GM23338 (cell line): Measurements from ENCODE around the gene DCST1. TPM values are rescaled to one million over a fixed set of nuclear protein-coding genes. Genes with fewer than 3 reads are reported as not detected.

ENCODE experiments used
- ATAC-seq: fragments of 200-7000 bp; cut with Tn5 transposase; 3 replicates; pipeline ENCODE4 v1.9.1; 2020
- DNase-seq: peaks from one replicate; pipeline ENCODE4 v3.0.0-alpha.2; 2015; ENCODE audit warnings: low spot score
- H2AFZ ChIP-seq: fragments of 200-600 bp; sonication (generic); 2 replicates; pipeline ENCODE4 v1.8.0; 2016; ENCODE audit warnings: antibody characterized with exemption, mild to moderate bottlenecking, moderate library complexity
- H3F3A ChIP-seq: fragments of 200-600 bp; sonication (generic); replicated peaks from 2 replicates; pipeline ENCODE4 v1.8.0; 2017; ENCODE audit warnings: antibody characterized with exemption, mixed run types, low read depth
- H3K27ac ChIP-seq: fragments of 200-600 bp; sonication (generic); 2 replicates; pipeline ENCODE4 v1.6.1; 2016; ENCODE audit warnings: low read depth
- H3K27me3 ChIP-seq: fragments of 200-600 bp; sonication (generic); 2 replicates; pipeline ENCODE4 v1.8.0; 2016; ENCODE audit warnings: mild to moderate bottlenecking, mixed run types, moderate library complexity; ENCODE audit not compliant: insufficient read depth
- H3K36me3 ChIP-seq: fragments of 200-600 bp; sonication (generic); 2 replicates; pipeline ENCODE4 v1.8.0; 2016; ENCODE audit warnings: mild to moderate bottlenecking; ENCODE audit not compliant: insufficient read depth
- H3K4me1 ChIP-seq: fragments of 200-600 bp; sonication (generic); 2 replicates; pipeline ENCODE4 v1.8.0; 2016; ENCODE audit warnings: mild to moderate bottlenecking, moderate library complexity; ENCODE audit not compliant: insufficient read depth
- H3K4me2 ChIP-seq: fragments of 200-600 bp; sonication (generic); 2 replicates; pipeline ENCODE4 v1.7.1; 2017; ENCODE audit warnings: mixed run types
- H3K4me3 ChIP-seq: fragments of 200-600 bp; sonication (generic); 2 replicates; pipeline ENCODE4 v1.6.1; 2016; ENCODE audit warnings: mixed run types
- H3K79me2 ChIP-seq: fragments of 200-600 bp; sonication (generic); replicated peaks from 2 replicates; pipeline ENCODE4 v1.8.0; 2017; ENCODE audit warnings: mild to moderate bottlenecking; ENCODE audit not compliant: insufficient read depth
- H3K9me2 ChIP-seq: fragments of 200-600 bp; sonication (generic); 2 replicates; pipeline ENCODE4 v1.8.0; 2017; ENCODE audit not compliant: insufficient read depth
- H4K20me1 ChIP-seq: fragments of 200-600 bp; sonication (generic); replicated peaks from 2 replicates; pipeline ENCODE4 v1.8.0; 2017; ENCODE audit warnings: mild to moderate bottlenecking; ENCODE audit not compliant: insufficient read depth
- H3K27ac Mint-ChIP-seq: 2 replicates; pipeline ENCODE4 v1.8.0; 2020; ENCODE audit warnings: inconsistent platforms, mild to moderate bottlenecking, moderate library complexity, mixed read lengths
- H3K27me3 Mint-ChIP-seq: 3 replicates; pipeline ENCODE4 v1.8.0; 2022; ENCODE audit warnings: low read depth, mild to moderate bottlenecking, moderate library complexity, mixed read lengths, inconsistent platforms; ENCODE audit not compliant: insufficient read depth, poor library complexity
- H3K36me3 Mint-ChIP-seq: 3 replicates; pipeline ENCODE4 v1.8.0; 2021; ENCODE audit warnings: low read depth, mild to moderate bottlenecking, inconsistent platforms, moderate library complexity, mixed read lengths
- H3K4me1 Mint-ChIP-seq: 3 replicates; pipeline ENCODE4 v1.8.0; 2020; ENCODE audit warnings: mild to moderate bottlenecking, inconsistent platforms, mixed read lengths
- H3K4me3 Mint-ChIP-seq: 3 replicates; pipeline ENCODE4 v1.8.0; 2021; ENCODE audit warnings: moderate library complexity, mild to moderate bottlenecking, inconsistent platforms, mixed read lengths
- H3K9me3 Mint-ChIP-seq: 3 replicates; pipeline ENCODE4 v1.8.0; 2020; ENCODE audit warnings: moderate library complexity, mild to moderate bottlenecking, inconsistent platforms, mixed read lengths
- CREB1 ChIP-seq: fragments of 250-450 bp; sonication (Bioruptor Pico); IDR thresholded peaks from 2 replicates; pipeline ENCODE4 v1.5.0; 2020; ENCODE audit warnings: low read depth, mild to moderate bottlenecking, moderate library complexity
- CTCF ChIP-seq, 2 experiments: fragments of 200-600 bp in 1 of 2; sonication (generic) in 1 of 2; conservative IDR thresholded peaks; 2 replicates each; pipeline versions ENCODE4 v1.5.1 to v1.6.1; 2016 to 2017; ENCODE audit warnings: antibody characterized with exemption in 2 of 2, low read depth in 2 of 2, mild to moderate bottlenecking in 2 of 2, moderate library complexity in 1 of 2
- EZH2phosphoT487 ChIP-seq: fragments of 200-600 bp; sonication (generic); IDR thresholded peaks from one replicate; pipeline ENCODE4 v1.8.1; 2018; ENCODE audit warnings: antibody characterized with exemption; ENCODE audit not compliant: unreplicated experiment
- JUNB ChIP-seq: IDR thresholded peaks from one replicate; pipeline ENCODE4 v1.6.1; 2016; ENCODE audit warnings: antibody characterized with exemption; ENCODE audit not compliant: unreplicated experiment
- NANOG ChIP-seq: IDR thresholded peaks from 2 replicates; pipeline ENCODE4 v1.6.1; 2016; ENCODE audit warnings: antibody characterized with exemption, borderline replicate concordance
- REST ChIP-seq: IDR thresholded peaks from one replicate; pipeline ENCODE4 v1.6.1; 2018; ENCODE audit warnings: antibody characterized with exemption; ENCODE audit not compliant: unreplicated experiment
- STAT1 ChIP-seq: IDR thresholded peaks from one replicate; pipeline ENCODE4 v1.6.1; 2016; ENCODE audit warnings: antibody characterized with exemption; ENCODE audit not compliant: unreplicated experiment
- ZNF114 ChIP-seq: fragments of 250-450 bp; sonication (Bioruptor Pico); IDR thresholded peaks from 2 replicates; pipeline ENCODE4 v1.5.0; 2020; ENCODE audit warnings: mild to moderate bottlenecking, moderate library complexity
- ZNF462 ChIP-seq: fragments of 250-450 bp; sonication (Bioruptor Pico); IDR thresholded peaks from 2 replicates; pipeline ENCODE4 v1.5.0; 2020; ENCODE audit warnings: mild to moderate bottlenecking, moderate library complexity
- polyA plus RNA-seq: library from polyadenylated mRNA; unstranded; fragments of >200 nt; fragmentation: Nextera tagmentation; extraction: Ambion mirVana; gene quantifications from 2 replicates; pipeline ENCODE4 v1.2.1, GENCODE V29; 2016
- total RNA-seq: library from RNA; depleted of rRNA; stranded (reverse); fragments of >200 nt; shearing (Covaris generic); gene quantifications from 2 replicates; pipeline ENCODE4 v1.2.3, GENCODE V29; 2014

Gene DCST1
- total and polyA plus RNA-seq, 2 experiments from 2014 or later: not detected

GRCh38 chr1:155022927-155023236 lies 10.7 kb upstream of the DCST1 start (continued):
- TF ChIP-seq ZNF462 (CRISPR knock-in tag) (no peak), EZH2phosphoT487 (no peak), STAT1 (no peak), REST (no peak), CREB1 (CRISPR knock-in tag) (no peak), ZNF114 (no peak), JUNB (no peak)

- peaks cover 4% of the 10 kb centered on the region; the same call in 2 of the 3 replicates for H3K36me3 Mint-ChIP-seq
- TF ChIP-seq CTCF (conservative IDR thresholded peaks at IDR 0.05; ENCODE audit: low read depth in 2 of 2) (no peak), ZNF114 (no peak), JUNB (no peak), CREB1 (CRISPR knock-in tag) (no peak), NANOG (no peak), STAT1 (no peak)
These were observed 10.0 kb upstream of the DCST1 start for GRCh38 chr1:155023627-155024026.

More at GRCh38 chr1:155023627-155024026, 10.0 kb upstream of the DCST1 start:
- H3K36me3 ChIP-seq: no peaks in the 10 kb centered on the region
- no peak for ATAC-seq
- H4K20me1 ChIP-seq: no peaks in the 10 kb centered on the region
- peaks cover 23% of the 10 kb centered on the region for H3K4me1 Mint-ChIP-seq
- no peak for DNase-seq
- no peak overlapping the region for H3K4me3 ChIP-seq
- no peaks in the 10 kb centered on the region for H3K79me2 ChIP-seq
- no peak overlapping the region for H3K27ac ChIP-seq
- H3K27me3 ChIP-seq: no peaks in the 10 kb centered on the region
- no peaks in the 10 kb centered on the region for H3K9me2 ChIP-seq
- H2AFZ ChIP-seq: no peak overlapping the region
- no peaks in the 10 kb centered on the region for H3F3A ChIP-seq
- H3K27ac Mint-ChIP-seq: no peak overlapping the region
- H3K9me3 Mint-ChIP-seq: no peaks in the 10 kb centered on the region
- no peak overlapping the region for H3K4me2 ChIP-seq
- peaks cover under 1% of the 10 kb centered on the region; the same call in 1 of the 2 replicates for H3K4me1 ChIP-seq
- H3K27me3 Mint-ChIP-seq: peaks cover 22% of the 10 kb centered on the region
- no peak overlapping the region for H3K4me3 Mint-ChIP-seq
